MCF 10A (cell line): ENCODE measurements around the gene XPO1. TPM values are rescaled to one million over a fixed set of nuclear protein-coding genes. Genes with fewer than 3 reads are reported as not detected.

Experiments
- BruUV-seq: library from RNA; stranded (reverse); fragments of 400-500 nt; replicated peaks from 2 replicates; lab custom pipeline; 2021; lab: Mats Ljungman, UMichigan
- CTCF ChIA-PET: fragments of 300-600 bp; sonication (Branson Sonifier 250); formaldehyde crosslinking; extraction: SDS; loops from one replicate; lab custom pipeline; 2021; ENCODE audit warnings: antibody characterized with exemption, inconsistent platforms; lab: Yijun Ruan, JAX
- POLR2A ChIA-PET: fragments of 300-600, 350-650 bp; sonication (Branson Sonifier 250); formaldehyde crosslinking; extraction: SDS; loops from one replicate; lab custom pipeline; 2020; ENCODE audit warnings: antibody characterized with exemption, inconsistent platforms; lab: Yijun Ruan, JAX
- DNase-seq: peaks from one replicate; pipeline ENCODE4 v3.0.0-alpha.2; 2018; ENCODE audit not compliant: unreplicated experiment
- H3K27ac Mint-ChIP-seq: one replicate; pipeline ENCODE4 v1.8.0; 2022; ENCODE audit warnings: mild to moderate bottlenecking, low read depth, mixed read lengths; ENCODE audit not compliant: unreplicated experiment
- H3K27me3 Mint-ChIP-seq: one replicate; pipeline ENCODE4 v1.8.0; 2022; ENCODE audit warnings: mixed read lengths; ENCODE audit not compliant: insufficient read depth, unreplicated experiment
- H3K36me3 Mint-ChIP-seq: one replicate; pipeline ENCODE4 v1.8.0; 2022; ENCODE audit warnings: mild to moderate bottlenecking, moderate library complexity, mixed read lengths; ENCODE audit not compliant: insufficient read depth, unreplicated experiment
- H3K4me1 Mint-ChIP-seq: one replicate; pipeline ENCODE4 v1.8.0; 2022; ENCODE audit warnings: mixed read lengths; ENCODE audit not compliant: insufficient read depth, unreplicated experiment
- H3K4me3 Mint-ChIP-seq: one replicate; pipeline ENCODE4 v1.8.0; 2022; ENCODE audit warnings: mild to moderate bottlenecking, moderate library complexity, mixed read lengths; ENCODE audit not compliant: unreplicated experiment
- H3K9me3 Mint-ChIP-seq: one replicate; pipeline ENCODE4 v1.8.0; 2022; ENCODE audit warnings: mixed read lengths; ENCODE audit not compliant: unreplicated experiment
- intact Hi-C: fragments of 100-400 bp; cut with micrococcal nuclease; formaldehyde crosslinking; loops from 2 replicates; pipeline ENCODE4 v1.14.1; 2022
- total RNA-seq: library from RNA; stranded (reverse); gene quantifications from 2 replicates; pipeline ENCODE4 v1.2.3, GENCODE V29; 2022
- TF ChIP-seq, protein P1 (sequence below): fragments of 200-600 bp; IDR thresholded peaks from one replicate; pipeline ENCODE4 v1.8.0; 2022; ENCODE audit warnings: antibody characterized with exemption, mild to moderate bottlenecking; ENCODE audit not compliant: unreplicated experiment

The XPO1 gene
- total RNA-seq, 1 experiment from 2014 or later, result 148 TPM

DNA sequence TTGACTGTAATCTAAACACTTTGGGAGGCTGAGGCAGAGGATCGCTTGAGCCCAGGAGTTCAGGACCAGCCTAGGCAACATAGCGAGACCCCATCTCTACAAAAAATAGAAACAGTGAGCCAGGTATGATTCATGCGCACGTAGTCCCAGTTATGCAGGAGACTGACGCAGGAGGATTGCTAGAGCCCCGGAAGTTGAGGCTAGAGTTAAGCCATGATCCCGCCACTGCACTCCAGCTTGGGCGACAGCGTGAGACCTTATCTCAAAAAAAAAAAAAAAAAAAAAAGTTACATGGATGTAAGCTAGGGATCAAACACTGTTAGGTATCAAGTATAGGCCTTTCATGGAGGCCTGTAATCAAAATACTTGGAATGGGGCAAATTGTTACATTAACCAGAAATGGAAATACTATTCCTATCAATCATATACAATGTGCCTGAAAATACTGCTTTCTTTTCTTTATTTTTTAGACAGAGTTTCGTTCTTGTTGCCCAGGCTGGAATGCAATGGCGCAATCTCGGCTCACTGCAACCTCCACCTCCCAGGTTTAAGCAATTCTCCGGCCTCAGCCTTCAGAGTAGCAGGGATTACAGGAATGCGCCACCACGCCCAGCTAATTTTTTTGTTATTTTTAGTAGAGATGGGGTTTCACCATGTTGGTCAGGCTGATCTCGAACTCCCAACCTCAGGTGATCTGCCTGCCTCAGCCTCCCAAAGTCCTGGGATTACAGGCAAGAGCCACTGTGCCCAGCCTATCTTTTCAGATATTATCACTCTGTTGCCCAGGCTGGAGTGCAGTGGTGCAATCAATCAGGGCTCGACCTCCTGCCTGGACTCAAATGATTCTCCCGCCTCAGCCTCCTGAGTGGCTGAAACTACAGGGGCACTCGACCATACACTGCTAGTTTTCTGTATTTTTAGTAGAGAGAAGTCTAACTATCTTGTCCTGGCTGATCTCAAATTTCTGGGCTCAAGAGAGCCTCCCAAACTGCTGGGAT lies 27.2 kb downstream of the XPO1 start:
- TF ChIP-seq, protein P1, sequence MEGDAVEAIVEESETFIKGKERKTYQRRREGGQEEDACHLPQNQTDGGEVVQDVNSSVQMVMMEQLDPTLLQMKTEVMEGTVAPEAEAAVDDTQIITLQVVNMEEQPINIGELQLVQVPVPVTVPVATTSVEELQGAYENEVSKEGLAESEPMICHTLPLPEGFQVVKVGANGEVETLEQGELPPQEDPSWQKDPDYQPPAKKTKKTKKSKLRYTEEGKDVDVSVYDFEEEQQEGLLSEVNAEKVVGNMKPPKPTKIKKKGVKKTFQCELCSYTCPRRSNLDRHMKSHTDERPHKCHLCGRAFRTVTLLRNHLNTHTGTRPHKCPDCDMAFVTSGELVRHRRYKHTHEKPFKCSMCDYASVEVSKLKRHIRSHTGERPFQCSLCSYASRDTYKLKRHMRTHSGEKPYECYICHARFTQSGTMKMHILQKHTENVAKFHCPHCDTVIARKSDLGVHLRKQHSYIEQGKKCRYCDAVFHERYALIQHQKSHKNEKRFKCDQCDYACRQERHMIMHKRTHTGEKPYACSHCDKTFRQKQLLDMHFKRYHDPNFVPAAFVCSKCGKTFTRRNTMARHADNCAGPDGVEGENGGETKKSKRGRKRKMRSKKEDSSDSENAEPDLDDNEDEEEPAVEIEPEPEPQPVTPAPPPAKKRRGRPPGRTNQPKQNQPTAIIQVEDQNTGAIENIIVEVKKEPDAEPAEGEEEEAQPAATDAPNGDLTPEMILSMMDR, result no peak
- Mint-ChIP-seq H3K4me1 (no peaks in the 10 kb centered on the region), H3K27me3 (no peaks in the 10 kb centered on the region), H3K36me3 (peaks cover 94% of the 10 kb centered on the region), H3K4me3 (peak overlapping the region; percentile 31), H3K9me3 (no peaks in the 10 kb centered on the region), H3K27ac (peak overlapping the region; percentile 81)
- ChIA-PET CTCF (interaction anchor here (0.6 to 1.5 kb wide), 6 partner anchors 23 to 147 kb away, joined by 3 to 7 read pairs (median 3); no protein-coding TSS in a partner anchor), POLR2A (interaction anchor here (0.7 to 3.2 kb wide), 12 partner anchors 9 to 253 kb away, joined by 3 to 30 read pairs (median 4); partner anchors contain the start of gene XPO1)
- no TSS peak for BruUV-seq
- DNase-seq, result peak; percentile 72
- intact Hi-C loops, result no loop called here

DNA sequence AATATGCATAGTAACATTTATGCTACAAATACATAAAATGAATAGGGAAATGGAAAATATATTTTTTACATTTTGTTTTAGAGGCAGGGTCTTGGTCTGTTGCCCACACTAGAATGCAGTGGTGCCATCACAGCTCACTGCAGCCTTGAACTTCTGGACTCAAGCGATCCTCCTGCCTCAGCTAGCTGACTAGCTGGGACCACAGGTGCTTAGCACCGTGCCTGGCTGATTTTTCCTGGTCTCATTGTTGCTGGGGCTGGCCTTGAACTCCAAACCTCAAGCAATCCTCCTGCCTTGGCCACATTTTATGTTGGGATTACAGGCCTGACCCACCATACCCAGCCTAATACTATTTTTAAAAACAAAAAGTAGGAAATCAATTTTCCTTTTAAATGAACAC lies 33.2 kb downstream of the XPO1 start:
- H3K4me1 Mint-ChIP-seq, result no peaks in the 10 kb centered on the region
- TF ChIP-seq, protein P1, result no peak
- H3K27me3 Mint-ChIP-seq, result no peaks in the 10 kb centered on the region
- H3K27ac Mint-ChIP-seq, result no peak overlapping the region
- no peaks in the 10 kb centered on the region for H3K9me3 Mint-ChIP-seq
- DNase-seq, result no peak
- no TSS peak for BruUV-seq
- H3K4me3 Mint-ChIP-seq, result no peak overlapping the region
- intact Hi-C loops, result no loop called here
- H3K36me3 Mint-ChIP-seq, result peaks cover 86% of the 10 kb centered on the region
- ChIA-PET CTCF (interaction anchor here (0.6 to 1.1 kb wide), 2 partner anchors 154 to 222 kb away, joined by 3 to 4 read pairs; no protein-coding TSS in a partner anchor), POLR2A (no interaction called here)

DNA sequence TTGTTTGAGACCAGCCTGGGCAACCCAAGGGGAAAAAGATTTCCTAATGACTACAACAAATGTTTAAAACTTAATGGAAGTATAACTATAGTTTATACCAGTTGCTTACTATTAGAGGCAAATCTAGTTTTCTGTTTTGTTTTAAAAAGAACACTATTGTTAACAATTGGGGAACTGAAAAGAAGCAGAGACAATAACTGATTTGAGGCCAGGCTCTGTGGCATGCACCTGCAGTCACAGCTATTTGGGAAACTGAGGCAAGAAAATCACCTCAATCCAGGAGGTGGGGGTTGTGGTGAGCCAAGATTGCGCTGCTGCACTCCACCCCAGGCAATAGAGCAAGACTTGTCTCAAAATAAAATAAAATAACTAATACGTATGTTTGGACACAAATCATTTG lies 39.1 kb downstream of the XPO1 start:
- no peak for DNase-seq
- ChIA-PET POLR2A (no interaction called here), CTCF (no interaction called here)
- TF ChIP-seq, protein P1, result no peak
- no TSS peak for BruUV-seq
- no peaks in the 10 kb centered on the region for H3K27me3 Mint-ChIP-seq
- intact Hi-C loops, result no loop called here
- peaks cover 11% of the 10 kb centered on the region for H3K4me1 Mint-ChIP-seq
- no peaks in the 10 kb centered on the region for H3K9me3 Mint-ChIP-seq
- H3K36me3 Mint-ChIP-seq, result peaks cover 96% of the 10 kb centered on the region
- H3K27ac Mint-ChIP-seq, result no peak overlapping the region
- no peak overlapping the region for H3K4me3 Mint-ChIP-seq

DNA sequence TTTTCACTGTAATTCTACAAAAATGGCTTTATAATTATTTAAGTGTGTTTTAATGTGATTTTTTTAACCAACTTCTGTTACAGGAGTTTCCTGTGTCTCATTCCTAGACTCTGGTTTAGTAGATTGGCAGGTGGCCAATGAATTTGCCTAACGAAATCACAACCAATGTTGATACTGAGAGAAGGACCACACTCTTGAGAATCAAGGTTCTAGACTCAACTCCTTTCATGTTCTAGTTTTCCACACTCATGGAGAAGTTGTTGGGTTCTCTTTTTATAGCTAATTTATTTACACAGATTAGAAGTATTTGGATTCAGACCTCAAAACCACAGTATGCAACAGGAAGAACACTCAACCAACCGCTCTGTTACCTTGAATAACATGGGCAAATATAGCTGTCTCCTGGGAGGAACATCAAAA lies 44.6 kb downstream of the XPO1 start:
- H3K27ac Mint-ChIP-seq, result no peak overlapping the region
- H3K4me3 Mint-ChIP-seq, result no peak overlapping the region
- H3K4me1 Mint-ChIP-seq, result peaks cover 11% of the 10 kb centered on the region
- peaks cover 96% of the 10 kb centered on the region for H3K36me3 Mint-ChIP-seq
- ChIA-PET CTCF (interaction anchor here (0.6 kb wide), 1 partner anchor 143 kb away, joined by 4 read pairs; no protein-coding TSS in a partner anchor), POLR2A (interaction anchor here (1.0 to 2.1 kb wide), 2 partner anchors 14 to 45 kb away, joined by 4 to 7 read pairs; partner anchors contain the start of gene XPO1)
- intact Hi-C loops, result no loop called here
- H3K27me3 Mint-ChIP-seq, result no peaks in the 10 kb centered on the region
- no peaks in the 10 kb centered on the region for H3K9me3 Mint-ChIP-seq
- TF ChIP-seq, protein P1, result no peak
- BruUV-seq, result no TSS peak
- DNase-seq, result peak; percentile 40
